HEK293 (cell line): ENCODE results near the gene LY6G6F.

Source experiments
- CTCF ChIA-PET: fragments of 350-600 bp; formaldehyde crosslinking; extraction: SDS; loops from one replicate; lab custom pipeline; 2021; ENCODE audit warnings: antibody characterized with exemption; lab: Yijun Ruan, JAX
- POLR2A ChIA-PET: fragments of 300-600 bp; formaldehyde crosslinking; extraction: SDS; loops from one replicate; lab custom pipeline; 2020; ENCODE audit warnings: antibody characterized with exemption, inconsistent platforms; lab: Yijun Ruan, JAX
- H3K27ac ChIP-seq: fragments of 200-500 bp; sonication (Bioruptor generic); 2 replicates; pipeline ENCODE4 v1.5.1; 2014; ENCODE audit warnings: low read depth, low read length, control low read depth, inconsistent platforms; ENCODE audit errors: extremely low read depth
- H3K36me3 ChIP-seq, 2 experiments: fragments of 200-500 bp in 1 of 2; sonication (Bioruptor generic) in 1 of 2; 1 replicate in 1 of 2; 2 replicates in 1 of 2; pipeline ENCODE4 v1.5.1; 2014 to 2017; ENCODE audit warnings: inconsistent platforms in 2 of 2, low read length in 2 of 2; ENCODE audit not compliant: control insufficient read depth in 2 of 2, insufficient read depth in 1 of 2
- H3K4me1 ChIP-seq: fragments of 200-500 bp; sonication (Bioruptor generic); 2 replicates; pipeline ENCODE4 v1.5.1; 2014; ENCODE audit warnings: mild to moderate bottlenecking, low read length, inconsistent platforms; ENCODE audit not compliant: control insufficient read depth, insufficient read depth
- H3K4me3 ChIP-seq: 2 replicates; pipeline ENCODE4 v1.5.1; 2011; ENCODE audit warnings: low read depth, mild to moderate bottlenecking, control low read depth, low read length, moderate library complexity
- H3K9me3 ChIP-seq: fragments of 200-500 bp; sonication (Bioruptor generic); 2 replicates; pipeline ENCODE4 v1.5.1; 2014; ENCODE audit warnings: low read depth, low read length, inconsistent platforms; ENCODE audit not compliant: control insufficient read depth, insufficient read depth
- FEZF1 ChIP-seq: fragments of 450-650 bp; formaldehyde crosslinking; IDR thresholded peaks from 2 replicates; pipeline ENCODE4 v1.5.1; 2016; ENCODE audit warnings: missing biosample characterization, missing genetic modification characterization
- KLF1 ChIP-seq: fragments of 450-650 bp; formaldehyde crosslinking; IDR thresholded peaks from 2 replicates; pipeline ENCODE4 v1.5.1; 2016; ENCODE audit warnings: missing biosample characterization, missing genetic modification characterization
- PRDM1 ChIP-seq: fragments of 450-650 bp; formaldehyde crosslinking; IDR thresholded peaks from 2 replicates; pipeline ENCODE4; 2016; ENCODE audit warnings: missing biosample characterization, missing genetic modification characterization
- YY1 ChIP-seq: fragments of 450-650 bp; formaldehyde crosslinking; IDR thresholded peaks from 2 replicates; pipeline ENCODE4 v1.5.1; 2018; ENCODE audit warnings: missing biosample characterization, missing genetic modification characterization
- ZBTB7A ChIP-seq: fragments of 450-650 bp; formaldehyde crosslinking; IDR thresholded peaks from 2 replicates; pipeline ENCODE4 v1.5.1; 2016; ENCODE audit warnings: low read depth, missing biosample characterization, missing genetic modification characterization
- ZEB2 ChIP-seq: fragments of 450-650 bp; formaldehyde crosslinking; IDR thresholded peaks from 2 replicates; pipeline ENCODE4 v1.5.1; 2016; ENCODE audit warnings: missing biosample characterization, missing genetic modification characterization
- ZFP69B ChIP-seq: fragments of 450-650 bp; formaldehyde crosslinking; IDR thresholded peaks from 2 replicates; pipeline ENCODE4 v1.5.1; 2016; ENCODE audit warnings: missing biosample characterization, missing genetic modification characterization
- ZNF202 ChIP-seq: fragments of 450-650 bp; formaldehyde crosslinking; IDR thresholded peaks from 2 replicates; pipeline ENCODE4 v1.5.1; 2016; ENCODE audit warnings: missing biosample characterization, missing genetic modification characterization, borderline replicate concordance
- ZNF211 ChIP-seq: fragments of 450-650 bp; formaldehyde crosslinking; IDR thresholded peaks from 2 replicates; pipeline ENCODE4 v1.5.1; 2016; ENCODE audit warnings: low read depth, missing biosample characterization, missing genetic modification characterization
- ZNF324 ChIP-seq: fragments of 450-650 bp; formaldehyde crosslinking; IDR thresholded peaks from 2 replicates; pipeline ENCODE4 v1.5.1; 2016; ENCODE audit warnings: missing biosample characterization, missing genetic modification characterization
- ZNF423 ChIP-seq: fragments of 450-650 bp; formaldehyde crosslinking; IDR thresholded peaks from 2 replicates; pipeline ENCODE4 v1.5.1; 2016; ENCODE audit warnings: missing biosample characterization, missing genetic modification characterization
- ZNF510 ChIP-seq: fragments of 450-650 bp; formaldehyde crosslinking; IDR thresholded peaks from 2 replicates; pipeline ENCODE4 v1.5.1; 2018; ENCODE audit warnings: mild to moderate bottlenecking, missing genetic modification characterization, missing biosample characterization; ENCODE audit not compliant: insufficient replicate concordance
- ZNF549 ChIP-seq: fragments of 450-650 bp; IDR thresholded peaks from 2 replicates; pipeline ENCODE4 v1.5.1; 2018; ENCODE audit warnings: missing biosample characterization, missing genetic modification characterization, mild to moderate bottlenecking, inconsistent platforms, moderate library complexity
- ZNF610 ChIP-seq: fragments of 450-650 bp; formaldehyde crosslinking; IDR thresholded peaks from 2 replicates; pipeline ENCODE4 v1.5.1; 2016; ENCODE audit warnings: missing biosample characterization, missing genetic modification characterization, borderline replicate concordance
- ZNF629 ChIP-seq: fragments of 450-650 bp; formaldehyde crosslinking; IDR thresholded peaks from 2 replicates; pipeline ENCODE4 v1.5.1; 2017; ENCODE audit warnings: missing biosample characterization, missing genetic modification characterization
- ZNF677 ChIP-seq: fragments of 450-650 bp; IDR thresholded peaks from 2 replicates; pipeline ENCODE4 v1.5.0; 2018; ENCODE audit warnings: missing biosample characterization, mild to moderate bottlenecking, missing genetic modification characterization, moderate library complexity
- ZNF776 ChIP-seq: fragments of 450-650 bp; formaldehyde crosslinking; IDR thresholded peaks from 2 replicates; pipeline ENCODE4 v1.5.0; 2017; ENCODE audit warnings: missing biosample characterization, missing genetic modification characterization, borderline replicate concordance
- ZNF830 ChIP-seq: fragments of 450-650 bp; IDR thresholded peaks from 2 replicates; pipeline ENCODE4 v1.5.0; 2018; ENCODE audit warnings: missing biosample characterization, missing genetic modification characterization, low read depth, mild to moderate bottlenecking, moderate library complexity
- TF ChIP-seq, protein P1 (sequence below): fragments of 450-650 bp; formaldehyde crosslinking; IDR thresholded peaks from 2 replicates; pipeline ENCODE4 v1.5.1; 2016; ENCODE audit warnings: missing biosample characterization, missing genetic modification characterization
- TF ChIP-seq, protein P2 (sequence below): fragments of 450-650 bp; formaldehyde crosslinking; IDR thresholded peaks from 2 replicates; pipeline ENCODE4 v1.5.1; 2016; ENCODE audit warnings: missing biosample characterization, missing genetic modification characterization
- TF ChIP-seq, protein P3 (sequence below): fragments of 450-650 bp; formaldehyde crosslinking; IDR thresholded peaks from 2 replicates; pipeline ENCODE4 v1.5.1; 2016; ENCODE audit warnings: missing biosample characterization, missing genetic modification characterization

LY6G6F gene

DNA sequence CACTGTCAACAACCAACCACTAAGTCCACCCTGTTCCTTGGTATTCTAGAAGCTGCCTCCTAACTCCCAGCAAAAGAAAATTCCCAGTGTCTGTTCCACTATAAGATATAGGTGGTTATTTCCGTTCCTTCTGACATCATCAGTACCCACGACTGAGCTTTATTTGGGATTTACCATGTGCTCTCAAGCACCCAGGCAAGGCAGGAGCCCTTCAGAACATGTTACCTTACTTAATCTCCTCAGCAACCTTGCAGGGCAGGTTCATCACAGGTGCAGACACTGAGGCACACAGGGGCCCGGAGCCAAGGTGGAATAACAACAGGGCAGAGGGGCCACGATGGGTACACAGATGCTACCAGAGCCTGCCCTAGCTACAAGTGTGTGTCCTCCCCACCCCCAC is 14.3 kb upstream of the LY6G6F start:
- Histone ChIP-seq H3K9me3 (no peaks in the 10 kb centered on the region), H3K36me3 (peaks cover 0 to 73% of the 10 kb centered on the region in 2 experiments; a peak in 2 of 3 replicates), H3K27ac (no peak overlapping the region), H3K4me1 (no peaks in the 10 kb centered on the region), H3K4me3 (no peak overlapping the region)
- ChIA-PET CTCF (interaction anchor here (0.6 to 4.6 kb wide), 5 partner anchors 9 to 119 kb away, joined by 3 to 24 read pairs (median 4); partner anchors contain the start of gene LY6G5C), POLR2A (interaction anchor here (0.5 to 4.0 kb wide), 5 partner anchors 11 to 143 kb away, joined by 3 to 30 read pairs (median 6); partner anchors contain the start of genes ABHD16A and HSPA1B)
- TF ChIP-seq ZNF202 (tag by site-specific recombination) (no peak), ZNF830 (tag by site-specific recombination) (no peak), ZNF549 (no peak), FEZF1 (tag by site-specific recombination) (no peak)
- TF ChIP-seq, protein P1, sequence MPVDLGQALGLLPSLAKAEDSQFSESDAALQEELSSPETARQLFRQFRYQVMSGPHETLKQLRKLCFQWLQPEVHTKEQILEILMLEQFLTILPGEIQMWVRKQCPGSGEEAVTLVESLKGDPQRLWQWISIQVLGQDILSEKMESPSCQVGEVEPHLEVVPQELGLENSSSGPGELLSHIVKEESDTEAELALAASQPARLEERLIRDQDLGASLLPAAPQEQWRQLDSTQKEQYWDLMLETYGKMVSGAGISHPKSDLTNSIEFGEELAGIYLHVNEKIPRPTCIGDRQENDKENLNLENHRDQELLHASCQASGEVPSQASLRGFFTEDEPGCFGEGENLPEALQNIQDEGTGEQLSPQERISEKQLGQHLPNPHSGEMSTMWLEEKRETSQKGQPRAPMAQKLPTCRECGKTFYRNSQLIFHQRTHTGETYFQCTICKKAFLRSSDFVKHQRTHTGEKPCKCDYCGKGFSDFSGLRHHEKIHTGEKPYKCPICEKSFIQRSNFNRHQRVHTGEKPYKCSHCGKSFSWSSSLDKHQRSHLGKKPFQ (tag by site-specific recombination), result no peak

DNA sequence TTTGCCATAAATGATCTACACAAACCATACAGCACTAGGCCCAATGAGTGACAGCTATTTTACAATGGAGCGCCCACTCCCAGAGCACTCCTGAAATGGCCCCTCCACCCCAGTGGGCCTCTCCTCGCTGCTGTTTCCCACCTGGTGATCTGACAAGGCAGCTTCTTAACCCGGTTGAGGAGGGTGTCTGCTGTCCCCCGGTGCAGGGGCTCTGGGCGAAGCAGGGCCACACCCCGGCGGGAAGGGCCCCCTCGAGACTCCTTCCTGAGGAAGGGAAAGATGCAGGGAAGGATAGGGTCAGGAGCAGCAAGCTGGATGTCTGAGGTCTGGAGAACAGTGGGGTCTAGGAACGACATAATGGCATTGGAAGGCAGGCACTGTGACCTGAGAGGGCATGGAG is 13.8 kb upstream of the LY6G6F start:
- H3K36me3 ChIP-seq, result peaks cover 0 to 73% of the 10 kb centered on the region in 2 experiments; a peak in 2 of 3 replicates
- CTCF ChIA-PET, result interaction anchor here (0.6 to 4.6 kb wide), 4 partner anchors 9 to 94 kb away, joined by 3 to 24 read pairs (median 6); partner anchors contain the start of gene LY6G5C
- no peak overlapping the region for H3K4me3 ChIP-seq
- TF ChIP-seq YY1 (tag by site-specific recombination), result no peak
- TF ChIP-seq ZNF211 (tag by site-specific recombination), result no peak
- TF ChIP-seq ZNF423 (tag by site-specific recombination), result no peak
- no peak for TF ChIP-seq PRDM1 (tag by site-specific recombination)
- no peak for TF ChIP-seq ZNF677 (tag by site-specific recombination)
- TF ChIP-seq ZEB2, result no peak
- no peak for TF ChIP-seq ZFP69B
- no peak for TF ChIP-seq ZNF629
- TF ChIP-seq, protein P2, sequence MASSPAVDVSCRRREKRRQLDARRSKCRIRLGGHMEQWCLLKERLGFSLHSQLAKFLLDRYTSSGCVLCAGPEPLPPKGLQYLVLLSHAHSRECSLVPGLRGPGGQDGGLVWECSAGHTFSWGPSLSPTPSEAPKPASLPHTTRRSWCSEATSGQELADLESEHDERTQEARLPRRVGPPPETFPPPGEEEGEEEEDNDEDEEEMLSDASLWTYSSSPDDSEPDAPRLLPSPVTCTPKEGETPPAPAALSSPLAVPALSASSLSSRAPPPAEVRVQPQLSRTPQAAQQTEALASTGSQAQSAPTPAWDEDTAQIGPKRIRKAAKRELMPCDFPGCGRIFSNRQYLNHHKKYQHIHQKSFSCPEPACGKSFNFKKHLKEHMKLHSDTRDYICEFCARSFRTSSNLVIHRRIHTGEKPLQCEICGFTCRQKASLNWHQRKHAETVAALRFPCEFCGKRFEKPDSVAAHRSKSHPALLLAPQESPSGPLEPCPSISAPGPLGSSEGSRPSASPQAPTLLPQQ (tag by site-specific recombination), result no peak
- no peak for TF ChIP-seq ZBTB7A
- TF ChIP-seq KLF1, result no peak
- TF ChIP-seq ZNF830 (tag by site-specific recombination), result no peak
- TF ChIP-seq, protein P3, sequence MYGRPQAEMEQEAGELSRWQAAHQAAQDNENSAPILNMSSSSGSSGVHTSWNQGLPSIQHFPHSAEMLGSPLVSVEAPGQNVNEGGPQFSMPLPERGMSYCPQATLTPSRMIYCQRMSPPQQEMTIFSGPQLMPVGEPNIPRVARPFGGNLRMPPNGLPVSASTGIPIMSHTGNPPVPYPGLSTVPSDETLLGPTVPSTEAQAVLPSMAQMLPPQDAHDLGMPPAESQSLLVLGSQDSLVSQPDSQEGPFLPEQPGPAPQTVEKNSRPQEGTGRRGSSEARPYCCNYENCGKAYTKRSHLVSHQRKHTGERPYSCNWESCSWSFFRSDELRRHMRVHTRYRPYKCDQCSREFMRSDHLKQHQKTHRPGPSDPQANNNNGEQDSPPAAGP (tag by site-specific recombination), result no peak
- TF ChIP-seq ZNF324 (tag by site-specific recombination), result no peak
- TF ChIP-seq ZNF776, result no peak
- TF ChIP-seq ZNF510, result no peak
- TF ChIP-seq ZNF610 (tag by site-specific recombination), result no peak
- TF ChIP-seq, all 188 proteins: peak for 0
- Histone ChIP-seq H3K4me1 (no peaks in the 10 kb centered on the region), H3K27ac (no peak overlapping the region), H3K9me3 (no peaks in the 10 kb centered on the region)
- POLR2A ChIA-PET, result interaction anchor here (1.0 to 4.0 kb wide), 5 partner anchors 10 to 142 kb away, joined by 3 to 30 read pairs (median 6); partner anchors contain the start of genes ABHD16A and HSPA1B
